ENCODE measurements around the gene MAP4K5.

MAP4K5 gene

DNA sequence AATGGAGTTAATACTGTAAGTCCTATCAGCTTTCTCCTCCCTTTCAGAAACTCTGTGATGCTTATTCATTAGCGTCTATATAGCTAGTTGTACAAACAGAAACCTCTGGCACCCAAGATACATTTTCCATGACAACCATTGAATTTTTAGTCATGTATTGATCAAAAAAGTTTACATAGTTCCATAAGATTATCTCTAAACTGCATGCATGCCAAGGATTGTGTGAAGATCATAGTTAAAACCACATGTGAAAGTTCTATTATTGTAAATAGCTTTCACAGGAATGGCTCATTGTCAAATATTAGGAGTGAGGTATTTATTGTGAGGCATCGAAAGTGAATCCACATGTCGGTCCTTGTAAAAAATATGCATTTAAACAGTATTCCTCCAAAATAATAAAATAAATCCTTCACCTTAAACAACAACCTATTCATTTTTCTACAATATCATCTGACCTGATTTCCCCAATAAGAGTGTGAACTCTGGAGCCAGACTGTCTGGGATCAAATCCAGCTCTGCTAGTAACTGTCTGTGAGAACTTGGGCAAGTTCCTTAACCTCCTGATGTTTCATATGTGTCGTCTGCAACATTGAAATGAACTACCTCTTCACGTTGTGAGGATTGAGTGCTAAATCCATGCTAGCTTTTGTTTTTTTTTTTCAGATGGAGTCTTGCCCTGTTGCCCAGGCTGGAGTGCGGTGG lies 125.1 kb downstream of the MAP4K5 start:
- TF ChIP-seq EZH2 (optimal IDR thresholded peaks at IDR 0.05; ENCODE audit: low read depth, low read length) = no peak
- TF ChIP-seq, protein P1, sequence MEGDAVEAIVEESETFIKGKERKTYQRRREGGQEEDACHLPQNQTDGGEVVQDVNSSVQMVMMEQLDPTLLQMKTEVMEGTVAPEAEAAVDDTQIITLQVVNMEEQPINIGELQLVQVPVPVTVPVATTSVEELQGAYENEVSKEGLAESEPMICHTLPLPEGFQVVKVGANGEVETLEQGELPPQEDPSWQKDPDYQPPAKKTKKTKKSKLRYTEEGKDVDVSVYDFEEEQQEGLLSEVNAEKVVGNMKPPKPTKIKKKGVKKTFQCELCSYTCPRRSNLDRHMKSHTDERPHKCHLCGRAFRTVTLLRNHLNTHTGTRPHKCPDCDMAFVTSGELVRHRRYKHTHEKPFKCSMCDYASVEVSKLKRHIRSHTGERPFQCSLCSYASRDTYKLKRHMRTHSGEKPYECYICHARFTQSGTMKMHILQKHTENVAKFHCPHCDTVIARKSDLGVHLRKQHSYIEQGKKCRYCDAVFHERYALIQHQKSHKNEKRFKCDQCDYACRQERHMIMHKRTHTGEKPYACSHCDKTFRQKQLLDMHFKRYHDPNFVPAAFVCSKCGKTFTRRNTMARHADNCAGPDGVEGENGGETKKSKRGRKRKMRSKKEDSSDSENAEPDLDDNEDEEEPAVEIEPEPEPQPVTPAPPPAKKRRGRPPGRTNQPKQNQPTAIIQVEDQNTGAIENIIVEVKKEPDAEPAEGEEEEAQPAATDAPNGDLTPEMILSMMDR (IDR thresholded peaks at IDR 0.05; ENCODE audit: low read length) = no peak
- TF ChIP-seq EZH2phosphoT487 (IDR thresholded peaks at IDR 0.05; ENCODE audit: low read length) = no peak
- Histone ChIP-seq H3K27me3 (replicated peaks; ENCODE audit: insufficient read depth, low read length) (no peaks in the 10 kb centered on the region), H4K20me1 (ENCODE audit: insufficient read depth, low read length) (no peaks in the 10 kb centered on the region), H3K36me3 (replicated peaks; ENCODE audit: insufficient read depth, low read length) (no peaks in the 10 kb centered on the region), H2AFZ (ENCODE audit: low read length) (no peak overlapping the region), H3K9me2 (replicated peaks; ENCODE audit: insufficient read depth, low read length) (no peaks in the 10 kb centered on the region), H3K79me2 (ENCODE audit: low read length) (no peaks in the 10 kb centered on the region), H3K4me3 (ENCODE audit: low read length) (no peak overlapping the region), H3K4me1 (ENCODE audit: low read length) (no peaks in the 10 kb centered on the region), H3K4me2 (ENCODE audit: low read depth, low read length) (no peak overlapping the region), H3K27ac (ENCODE audit: low read length) (no peak overlapping the region), H3F3A (ENCODE audit: insufficient read depth, low read length) (no peaks in the 10 kb centered on the region), H3K9me3 (replicated peaks; ENCODE audit: insufficient read depth, low read length) (no peaks in the 10 kb centered on the region), H3K9ac (ENCODE audit: low read length) (no peak overlapping the region)
- no peak for DNase-seq

DNA sequence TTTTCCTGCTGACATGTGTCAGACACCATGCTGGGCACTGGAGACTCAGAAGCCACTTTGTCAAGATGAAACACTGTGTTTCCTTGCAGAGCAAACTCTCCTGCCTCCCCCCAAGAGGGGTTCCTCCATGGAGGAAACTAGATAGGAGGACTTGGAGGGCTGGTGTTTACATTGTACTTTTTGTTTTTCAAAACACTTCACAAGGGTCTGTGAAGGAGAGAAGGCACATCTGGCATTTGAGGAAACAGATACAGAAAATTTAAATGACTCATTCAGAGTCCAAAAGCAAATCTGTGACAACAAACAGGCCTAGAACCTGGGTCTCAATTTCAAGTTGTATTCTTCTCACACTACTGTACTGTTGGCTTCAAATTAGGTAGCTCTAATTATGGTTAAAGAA lies 128.9 kb downstream of the MAP4K5 start:
- H2AFZ ChIP-seq (ENCODE audit: low read length) = no peak overlapping the region
- no peaks in the 10 kb centered on the region for H3K9me3 ChIP-seq (replicated peaks; ENCODE audit: insufficient read depth, low read length)
- no peaks in the 10 kb centered on the region for H3K36me3 ChIP-seq (replicated peaks; ENCODE audit: insufficient read depth, low read length)
- H3K4me3 ChIP-seq (ENCODE audit: low read length) = no peak overlapping the region
- H3K27ac ChIP-seq (ENCODE audit: low read length) = no peak overlapping the region
- H3K9me2 ChIP-seq (replicated peaks; ENCODE audit: insufficient read depth, low read length) = no peaks in the 10 kb centered on the region
- no peak overlapping the region for H3K9ac ChIP-seq (ENCODE audit: low read length)
- no peak for DNase-seq
- no peaks in the 10 kb centered on the region for H4K20me1 ChIP-seq (ENCODE audit: insufficient read depth, low read length)
- no peak overlapping the region for H3K4me2 ChIP-seq (ENCODE audit: low read depth, low read length)
- H3K79me2 ChIP-seq (ENCODE audit: low read length) = no peaks in the 10 kb centered on the region
- no peaks in the 10 kb centered on the region for H3K4me1 ChIP-seq (ENCODE audit: low read length)
- no peak for TF ChIP-seq EZH2phosphoT487 (IDR thresholded peaks at IDR 0.05; ENCODE audit: low read length)
- no peak for TF ChIP-seq EZH2 (optimal IDR thresholded peaks at IDR 0.05; ENCODE audit: low read depth, low read length)
- TF ChIP-seq, protein P1 (IDR thresholded peaks at IDR 0.05; ENCODE audit: low read length) = no peak
- H3F3A ChIP-seq (ENCODE audit: insufficient read depth, low read length) = no peaks in the 10 kb centered on the region
- no peaks in the 10 kb centered on the region for H3K27me3 ChIP-seq (replicated peaks; ENCODE audit: insufficient read depth, low read length)

DNA sequence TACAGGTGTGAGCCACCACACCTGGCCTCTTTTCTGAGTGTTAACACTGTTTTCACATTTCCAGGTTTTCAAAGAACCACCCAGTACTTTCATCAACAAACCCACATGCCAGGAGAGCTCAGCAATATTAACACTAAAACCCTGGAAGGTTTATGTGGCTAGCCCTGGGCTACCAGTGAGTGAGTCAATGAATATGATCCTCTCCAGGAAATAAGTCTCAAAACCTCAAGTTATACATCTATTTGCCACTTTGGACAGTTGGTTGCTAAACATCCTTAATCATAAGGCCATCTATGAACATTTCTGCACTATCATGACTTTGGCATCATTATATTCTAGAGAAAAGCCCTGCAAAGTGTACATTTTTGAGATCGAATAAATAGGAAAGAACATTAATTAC lies 129.4 kb downstream of the MAP4K5 start:
- Histone ChIP-seq H3K9me2 (replicated peaks; ENCODE audit: insufficient read depth, low read length) (no peaks in the 10 kb centered on the region), H3K36me3 (replicated peaks; ENCODE audit: insufficient read depth, low read length) (no peaks in the 10 kb centered on the region), H3K79me2 (ENCODE audit: low read length) (no peaks in the 10 kb centered on the region), H3F3A (ENCODE audit: insufficient read depth, low read length) (no peaks in the 10 kb centered on the region), H3K27me3 (replicated peaks; ENCODE audit: insufficient read depth, low read length) (no peaks in the 10 kb centered on the region), H3K9me3 (replicated peaks; ENCODE audit: insufficient read depth, low read length) (no peaks in the 10 kb centered on the region), H3K4me2 (ENCODE audit: low read depth, low read length) (no peak overlapping the region), H3K9ac (ENCODE audit: low read length) (no peak overlapping the region), H2AFZ (ENCODE audit: low read length) (no peak overlapping the region), H3K4me3 (ENCODE audit: low read length) (no peak overlapping the region), H3K4me1 (ENCODE audit: low read length) (no peaks in the 10 kb centered on the region), H3K27ac (ENCODE audit: low read length) (no peak overlapping the region), H4K20me1 (ENCODE audit: insufficient read depth, low read length) (no peaks in the 10 kb centered on the region)
- TF ChIP-seq EZH2 (optimal IDR thresholded peaks at IDR 0.05; ENCODE audit: low read depth, low read length) = no peak
- TF ChIP-seq EZH2phosphoT487 (IDR thresholded peaks at IDR 0.05; ENCODE audit: low read length) = no peak
- TF ChIP-seq, protein P1 (IDR thresholded peaks at IDR 0.05; ENCODE audit: low read length) = no peak
- no peak for DNase-seq
